ENCODE measurements around the gene RNASEH2B.

Gene RNASEH2B

DNA sequence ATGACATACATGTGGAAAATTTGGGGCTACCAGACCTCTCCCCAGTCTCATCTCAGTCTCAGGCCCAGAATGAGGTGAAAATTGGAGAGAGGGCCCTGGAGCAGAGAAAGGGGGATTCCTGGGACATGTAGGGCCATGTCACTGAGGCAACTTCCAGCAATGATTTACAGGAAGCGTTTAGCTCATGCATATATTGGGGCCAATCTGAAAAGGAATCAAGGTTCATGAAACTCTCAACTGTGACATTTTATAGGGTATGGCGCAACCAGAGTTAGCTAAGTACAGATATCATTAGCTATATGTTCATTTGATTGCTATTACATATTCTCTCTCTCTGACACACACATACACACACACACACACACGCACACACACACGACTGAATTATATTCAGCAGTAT, 86.3 kb downstream of the RNASEH2B start:
- DNase-seq (ENCODE audit: low read depth in 2 of 2) = no peak

DNA sequence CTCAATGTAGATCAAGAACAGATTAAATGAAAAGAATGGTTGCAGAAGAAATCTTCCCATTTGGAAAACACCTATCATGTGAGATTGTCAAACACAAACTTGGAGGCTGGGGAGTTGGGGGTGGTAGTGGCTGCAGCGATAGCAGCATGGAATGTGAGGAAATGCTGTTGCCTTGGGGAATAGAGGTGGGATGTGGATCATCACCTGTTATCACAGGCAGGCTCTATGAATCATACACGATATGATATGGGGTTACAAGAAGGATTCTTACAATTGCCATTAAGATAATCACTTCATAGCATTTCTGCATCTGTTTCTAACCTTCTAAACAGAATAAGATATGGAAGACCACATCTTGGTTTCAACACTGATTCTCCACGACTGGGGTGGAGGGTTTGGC, 88.7 kb downstream of the RNASEH2B start:
- no peak for DNase-seq (ENCODE audit: low read depth in 2 of 2)

DNA sequence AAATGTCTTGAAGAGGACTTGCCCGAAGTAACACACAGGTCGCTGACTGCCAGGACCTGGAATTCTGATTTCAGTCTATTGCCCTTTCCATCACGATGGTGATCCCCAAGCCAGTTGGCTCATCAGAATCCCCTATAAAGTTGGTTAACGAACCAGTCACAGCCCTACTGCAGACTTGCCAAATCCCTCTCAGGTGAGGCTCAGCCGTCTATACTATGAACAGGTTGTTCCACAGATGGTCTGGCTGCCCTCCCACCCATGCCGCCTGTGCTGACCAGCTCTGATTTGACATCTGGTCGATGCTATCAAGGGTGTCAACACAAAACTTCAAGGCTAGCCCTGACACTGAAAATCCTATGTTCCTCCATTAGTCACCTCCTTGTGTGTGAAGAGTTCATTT, 90.0 kb downstream of the RNASEH2B start:
- no peak for DNase-seq (ENCODE audit: low read depth in 2 of 2)

DNA sequence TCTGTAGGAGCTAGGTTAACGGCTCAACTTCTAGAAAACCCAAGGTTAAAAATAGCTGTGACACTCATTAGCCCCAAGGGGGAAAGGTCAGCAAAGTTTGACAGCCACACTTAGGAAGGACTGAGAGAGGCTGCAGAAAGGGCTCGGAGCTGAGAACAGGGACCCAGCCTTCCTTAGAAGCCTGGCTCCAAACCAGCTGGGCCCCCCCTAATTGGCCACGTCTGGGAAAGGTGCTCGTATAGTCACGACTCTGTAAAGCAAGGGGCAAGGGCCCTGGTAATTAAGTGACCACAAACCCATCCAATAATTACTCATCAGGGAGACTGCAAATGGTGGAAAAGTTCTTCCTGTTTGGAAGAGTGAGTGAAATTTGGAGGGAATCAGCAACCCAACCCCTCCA, 90.5 kb downstream of the RNASEH2B start:
- no peak for DNase-seq (ENCODE audit: low read depth in 2 of 2)

DNA sequence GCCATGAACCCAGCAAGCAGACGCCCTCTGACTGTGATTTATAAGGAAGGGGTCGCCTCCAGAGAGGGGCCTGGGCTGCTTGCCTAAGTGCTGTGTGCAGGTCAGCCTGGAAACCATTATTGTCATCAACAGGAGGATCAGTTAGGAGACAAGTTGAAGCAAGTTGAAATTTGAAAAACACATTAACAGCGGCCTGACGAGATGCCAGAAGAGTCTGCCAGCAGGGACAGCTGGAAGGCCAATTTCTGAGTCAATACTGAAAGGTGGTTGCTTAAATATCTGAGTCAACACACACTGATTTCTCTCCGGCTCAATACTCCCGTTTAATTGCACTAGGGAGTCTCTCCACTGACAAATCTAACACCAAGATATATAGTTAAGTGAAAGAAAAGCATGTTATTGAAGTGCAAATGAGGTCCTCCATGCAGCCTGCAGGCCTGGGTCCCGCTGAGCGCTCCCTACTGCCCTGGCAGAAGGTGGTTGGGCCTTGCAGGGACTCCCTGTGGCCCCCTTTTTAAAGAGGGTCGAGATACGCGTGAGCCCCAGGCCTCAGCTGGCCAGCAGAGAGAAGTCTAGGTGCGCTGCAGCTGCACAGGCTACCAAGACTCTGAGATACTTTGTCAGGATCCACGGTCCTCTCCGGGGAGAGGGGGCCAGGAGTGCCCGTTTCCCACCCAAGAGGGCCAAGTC, 91.1 kb downstream of the RNASEH2B start:
- peak; percentile 21 to 28 for DNase-seq (ENCODE audit: low read depth in 2 of 2)

DNA sequence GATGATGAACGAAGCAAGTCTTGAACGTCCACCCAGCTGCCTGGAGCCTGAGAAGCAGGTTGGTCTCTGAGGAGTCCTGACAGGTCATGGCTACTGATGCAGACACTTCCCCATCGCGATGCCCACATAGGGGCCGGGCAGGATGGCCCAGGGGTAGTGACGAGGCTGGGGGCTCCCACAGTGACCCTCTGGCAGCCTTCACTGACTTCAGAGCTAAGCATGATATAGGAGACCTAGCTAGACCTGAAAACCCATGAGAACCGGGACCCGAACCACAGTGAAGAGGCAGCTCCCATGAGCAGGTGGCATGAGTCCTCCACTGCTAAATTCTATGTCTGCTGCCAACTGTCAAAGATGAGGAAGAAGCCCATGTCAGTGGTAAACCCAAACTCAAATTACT, 91.7 kb downstream of the RNASEH2B start:
- DNase-seq (ENCODE audit: low read depth in 2 of 2) = no peak

DNA sequence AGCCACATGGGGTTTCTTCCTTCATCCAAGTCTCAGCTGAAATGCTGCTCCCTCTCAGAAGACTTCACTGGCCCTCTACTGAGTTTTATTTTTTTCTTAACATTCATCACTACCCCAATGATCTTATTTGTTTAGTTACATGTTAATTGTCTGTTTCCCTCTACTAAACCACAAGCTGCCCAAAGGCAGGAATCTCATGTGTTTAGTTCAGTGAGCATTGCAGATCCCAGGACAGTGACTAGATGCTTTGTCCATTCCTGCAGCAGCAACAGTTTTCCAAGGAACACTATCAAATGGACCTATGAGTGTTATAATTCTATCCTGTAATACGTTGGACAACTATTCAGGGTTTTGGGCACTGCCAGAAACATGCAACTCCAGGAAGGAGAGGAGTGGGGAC, 93.1 kb downstream of the RNASEH2B start:
- no peak for DNase-seq (ENCODE audit: low read depth in 2 of 2)

DNA sequence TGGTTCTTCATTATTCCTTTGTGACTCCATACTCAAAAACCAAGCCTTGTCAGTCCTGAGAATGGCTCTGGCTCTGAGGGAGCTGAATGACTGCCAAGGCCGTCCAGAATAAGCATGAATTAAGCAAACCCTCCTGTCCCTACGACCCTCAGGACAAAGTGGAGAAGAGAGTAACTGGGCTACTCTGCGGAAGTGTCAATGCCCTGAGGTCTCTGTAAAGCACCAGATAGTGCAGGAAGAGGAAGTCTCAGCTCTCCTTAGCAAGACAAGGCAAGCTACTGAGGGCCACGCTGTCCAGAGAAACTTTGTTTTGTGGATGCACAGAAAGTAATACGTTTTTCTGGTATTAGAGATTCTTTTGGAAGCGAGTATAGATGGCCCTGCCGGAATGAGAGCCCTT, 94.1 kb downstream of the RNASEH2B start:
- DNase-seq (ENCODE audit: low read depth in 2 of 2) = no peak

DNA sequence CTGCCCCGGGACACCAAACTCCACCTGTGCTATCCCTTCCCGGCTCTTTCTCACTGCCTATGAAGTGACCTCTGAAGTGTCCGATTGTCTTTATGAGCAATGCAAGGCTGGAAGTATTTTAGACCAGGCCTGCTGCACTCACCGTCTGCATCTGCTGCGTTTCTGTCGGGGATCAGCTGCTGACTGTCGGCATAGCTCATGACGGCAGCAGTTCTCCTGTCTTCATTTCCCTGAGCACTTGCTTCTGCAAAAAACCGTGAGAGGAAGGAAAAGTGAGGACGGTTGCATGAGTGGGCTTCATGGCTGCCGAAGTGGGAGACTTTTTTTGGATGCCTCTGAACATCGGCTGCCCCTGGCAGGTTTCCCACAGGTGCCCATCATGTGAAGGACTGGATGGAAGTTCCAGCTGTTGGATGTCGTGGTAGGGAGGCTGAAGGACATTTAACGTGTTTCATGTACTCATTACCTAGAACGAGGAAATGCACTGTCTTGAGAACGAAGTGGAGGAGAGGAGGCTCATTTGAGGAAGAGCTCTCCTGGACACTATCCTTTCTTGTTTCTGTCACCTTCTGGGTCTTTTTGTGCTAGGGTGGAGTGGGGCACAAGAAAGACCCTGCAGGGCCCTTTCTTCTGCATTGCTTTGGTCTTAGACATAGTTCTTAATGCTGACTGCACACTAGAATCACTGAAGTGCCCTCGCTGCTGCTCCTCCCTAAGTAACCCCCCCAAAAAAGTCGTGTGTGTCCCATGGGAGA, 94.7 kb downstream of the RNASEH2B start:
- no peak for DNase-seq (ENCODE audit: low read depth in 2 of 2)

DNA sequence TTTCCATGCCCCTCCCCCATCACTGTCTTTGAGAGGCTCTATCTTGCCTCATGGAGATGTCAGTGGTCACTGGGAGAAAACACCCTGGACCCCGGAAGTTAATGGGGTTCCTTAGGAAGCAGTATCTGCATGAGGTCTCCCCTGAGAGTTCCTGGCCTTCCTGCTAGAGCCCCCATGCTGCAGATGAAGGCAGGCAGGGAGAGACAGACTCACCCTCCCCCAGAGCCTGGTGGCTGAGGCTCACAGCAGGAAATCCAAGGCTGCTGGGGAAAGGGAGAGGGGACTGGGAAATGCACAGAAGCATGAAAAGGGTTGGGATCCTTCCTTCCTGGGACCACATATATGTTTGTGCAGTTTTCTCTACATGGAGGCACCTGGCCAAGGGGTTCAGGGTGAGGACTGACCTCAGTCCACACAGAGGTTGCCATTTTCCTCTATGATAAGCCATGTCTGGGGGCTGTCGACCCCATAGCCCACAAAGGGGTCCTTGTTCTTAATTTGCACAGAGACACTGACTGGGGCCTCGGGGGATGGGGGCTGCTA, 95.4 kb downstream of the RNASEH2B start:
- no peak for DNase-seq (ENCODE audit: low read depth in 2 of 2)

DNA sequence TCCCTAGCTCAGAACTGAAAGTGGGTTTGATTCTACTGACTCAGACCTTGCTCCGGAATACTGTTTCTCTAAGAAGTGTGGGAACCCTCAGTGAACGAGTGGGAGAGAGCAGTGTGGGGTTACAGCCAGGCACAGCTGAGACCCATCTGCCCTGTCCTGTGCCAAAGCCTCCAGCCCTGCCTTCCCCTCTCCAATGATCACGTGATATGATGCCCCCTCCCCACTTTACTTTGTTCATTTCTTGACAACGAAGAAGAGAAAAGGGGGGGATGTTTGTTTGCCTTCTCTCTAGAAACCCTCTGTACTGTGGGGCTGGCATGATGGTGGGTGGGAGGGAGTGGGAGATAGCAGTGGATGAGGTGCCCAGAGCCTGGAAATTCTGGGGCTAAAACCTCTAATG, 96.0 kb downstream of the RNASEH2B start:
- DNase-seq (ENCODE audit: low read depth in 2 of 2) = no peak
